GM19240 (cell line): ENCODE data around the gene XKR7.

Source experiments
- DNase-seq: peaks from one replicate; pipeline ENCODE4 v3.0.0; 2011; ENCODE audit warnings: low spot score; ENCODE audit not compliant: insufficient read length

Gene XKR7

DNA sequence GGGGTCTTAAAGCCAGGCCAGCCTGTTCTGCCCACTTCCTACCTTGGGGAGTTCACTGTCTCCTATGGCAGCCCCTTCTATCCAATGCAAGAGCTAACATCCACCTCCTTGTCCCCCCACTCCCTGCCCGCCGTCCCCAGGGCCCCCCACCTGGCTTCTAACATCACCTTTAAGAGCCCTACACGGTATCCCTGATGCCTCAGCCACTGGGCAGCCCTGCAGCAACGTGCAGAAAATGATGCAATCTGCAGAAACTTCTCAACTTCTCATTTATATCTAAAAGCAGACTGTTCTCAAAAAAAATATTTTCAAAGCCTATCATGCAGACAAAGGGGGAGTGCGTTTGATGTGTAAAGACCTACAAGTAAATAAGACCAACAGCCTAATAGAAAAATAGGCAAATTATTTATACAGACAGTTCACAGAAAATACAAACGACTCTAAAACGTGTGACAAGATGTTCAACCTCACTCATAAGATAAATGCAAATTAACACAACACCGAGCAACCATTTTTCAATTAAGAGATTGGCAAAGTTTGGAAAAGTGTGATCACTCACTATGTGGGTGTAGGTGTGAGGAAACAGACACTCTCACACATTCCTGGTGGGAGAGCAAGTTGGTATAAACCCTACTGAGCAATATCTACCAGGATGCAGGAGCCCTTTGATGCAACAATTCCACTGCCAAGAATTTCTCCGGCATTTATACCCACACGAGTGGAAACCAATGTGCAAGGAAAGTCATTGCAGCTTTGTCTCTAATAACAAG is 69.0 kb downstream of the XKR7 start:
- DNase-seq: no peak

DNA sequence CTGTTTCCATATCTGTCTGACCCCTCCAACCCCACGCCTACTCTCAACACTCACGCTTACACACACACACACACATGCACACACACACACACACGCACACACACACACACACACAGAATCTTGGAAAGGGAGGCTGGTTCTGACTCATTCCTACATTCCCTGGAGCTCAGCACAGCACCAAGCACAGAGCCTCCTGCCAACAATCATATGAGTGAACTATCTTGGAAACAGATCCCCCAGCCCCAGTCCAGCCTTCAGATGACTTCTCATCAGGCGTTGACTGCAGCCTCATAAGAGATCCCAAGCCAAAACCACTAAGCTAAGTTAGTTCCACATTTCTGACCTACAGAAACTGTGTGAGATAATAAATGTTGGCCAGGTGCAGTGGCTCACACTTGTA is 70.0 kb downstream of the XKR7 start:
- no peak for DNase-seq

DNA sequence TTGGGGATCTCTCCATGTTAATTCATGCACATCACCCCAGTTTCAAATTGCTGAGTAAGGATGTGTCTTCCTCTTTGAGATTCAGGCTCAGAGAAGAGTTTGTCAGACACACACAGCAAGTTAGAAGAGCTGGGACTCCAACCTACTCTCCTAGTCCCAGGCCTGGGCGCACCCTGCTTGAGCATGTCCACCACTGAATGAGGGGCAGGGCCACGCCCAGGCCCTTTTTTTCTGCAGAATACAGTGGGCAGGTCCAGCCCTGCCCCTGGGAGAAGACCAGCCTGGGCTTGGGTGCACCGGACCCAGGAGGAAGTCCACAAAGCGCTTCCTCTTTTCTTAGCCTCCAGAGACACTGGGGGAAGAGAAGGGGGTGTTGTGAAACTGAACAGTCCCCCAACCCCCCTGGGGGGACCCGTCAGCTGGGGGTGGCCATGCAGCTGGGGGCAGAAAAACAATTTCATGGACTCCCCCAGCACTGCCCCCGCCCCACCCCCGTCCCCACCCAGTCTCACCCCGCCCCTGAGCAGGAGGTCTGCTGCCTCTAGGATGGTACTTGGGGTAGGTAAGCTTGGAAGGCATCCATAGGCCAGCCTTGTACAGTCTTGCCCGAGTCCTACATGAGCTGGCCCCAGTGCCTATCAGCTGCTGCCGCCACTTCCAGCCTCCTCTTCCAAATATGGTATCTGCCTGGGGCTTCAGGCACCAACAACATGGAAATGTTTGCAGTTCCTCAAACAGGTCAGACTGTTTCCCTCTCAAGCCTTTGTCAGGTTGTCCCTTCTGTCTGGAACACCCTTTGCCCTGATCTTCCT is 72.4 kb downstream of the XKR7 start:
- DNase-seq: no peak

DNA sequence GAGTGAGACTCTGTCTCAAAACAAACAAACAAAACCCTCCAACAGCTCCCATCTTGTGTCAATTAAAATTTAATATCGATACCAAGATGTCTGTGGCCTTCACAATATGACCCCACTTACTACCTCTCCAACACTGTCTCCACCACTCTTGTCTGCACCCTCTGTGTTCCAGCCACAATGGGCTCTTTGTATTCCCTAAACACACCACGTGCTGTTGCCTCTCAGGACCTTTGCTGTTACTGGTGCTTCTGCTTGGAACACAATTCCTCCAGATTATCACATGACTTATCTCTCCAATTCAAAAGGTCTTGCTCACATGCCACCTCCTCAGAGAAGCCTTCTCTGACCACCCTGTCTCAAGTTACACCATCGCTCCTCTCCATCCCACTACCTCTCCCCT is 78.0 kb downstream of the XKR7 start:
- DNase-seq: no peak

DNA sequence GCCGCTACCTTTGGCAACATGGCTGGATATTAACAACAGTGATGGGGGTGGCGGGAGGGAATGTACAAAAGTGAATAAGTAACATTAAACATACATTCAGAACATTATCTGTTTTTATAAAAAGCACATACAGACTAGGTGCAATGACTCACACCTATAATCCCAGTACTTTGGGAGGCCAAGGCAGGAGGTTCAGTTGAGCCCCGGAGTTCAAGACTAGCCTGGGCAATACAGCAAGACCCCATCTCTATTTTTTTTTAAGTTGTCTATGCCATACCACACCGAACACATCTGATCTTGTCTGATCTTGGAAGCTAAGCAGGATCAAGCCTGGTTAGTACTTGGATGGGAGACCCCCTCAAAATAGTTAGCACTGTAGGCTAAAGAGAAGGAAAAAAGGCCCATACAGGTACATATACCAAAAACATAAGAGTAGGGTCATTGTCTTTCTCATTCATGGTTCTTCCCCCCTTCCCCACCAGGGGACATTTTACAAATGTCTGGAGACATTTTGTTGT is 82.4 kb downstream of the XKR7 start:
- DNase-seq: no peak

DNA sequence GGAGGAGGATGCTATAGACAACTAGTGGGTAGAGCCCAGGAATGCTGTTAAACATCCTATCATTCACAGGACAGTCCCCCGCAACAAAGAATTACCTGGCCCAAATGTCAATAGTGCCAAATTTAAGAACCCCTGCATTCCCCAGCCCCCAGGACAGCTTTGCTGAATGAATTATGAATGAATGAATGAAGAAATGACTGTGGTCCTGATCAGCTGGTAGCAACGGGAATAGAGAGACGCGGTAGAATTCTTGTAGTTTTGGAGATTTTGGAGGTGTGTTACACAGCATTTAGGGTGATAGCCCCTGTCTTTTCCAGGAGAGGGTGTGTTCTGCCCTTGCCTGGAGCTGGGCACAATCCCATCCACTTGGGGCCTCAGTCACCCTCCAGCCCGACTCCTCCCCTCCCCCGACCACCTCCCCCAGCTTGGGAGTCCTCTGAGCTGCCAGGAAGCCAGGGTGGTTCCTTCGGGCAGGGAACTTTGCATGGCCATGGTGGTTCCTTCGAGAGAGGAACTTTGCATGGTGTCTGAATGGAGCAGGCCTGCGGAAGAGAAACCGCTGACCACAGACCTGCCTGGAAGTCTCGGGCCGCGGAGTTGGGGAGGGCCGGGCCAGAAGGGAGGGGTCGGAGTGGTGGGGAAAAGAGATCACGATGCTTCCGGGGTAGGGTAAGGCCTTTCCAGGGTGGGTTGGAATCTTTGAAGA is 83.1 kb downstream of the XKR7 start:
- DNase-seq: no peak

DNA sequence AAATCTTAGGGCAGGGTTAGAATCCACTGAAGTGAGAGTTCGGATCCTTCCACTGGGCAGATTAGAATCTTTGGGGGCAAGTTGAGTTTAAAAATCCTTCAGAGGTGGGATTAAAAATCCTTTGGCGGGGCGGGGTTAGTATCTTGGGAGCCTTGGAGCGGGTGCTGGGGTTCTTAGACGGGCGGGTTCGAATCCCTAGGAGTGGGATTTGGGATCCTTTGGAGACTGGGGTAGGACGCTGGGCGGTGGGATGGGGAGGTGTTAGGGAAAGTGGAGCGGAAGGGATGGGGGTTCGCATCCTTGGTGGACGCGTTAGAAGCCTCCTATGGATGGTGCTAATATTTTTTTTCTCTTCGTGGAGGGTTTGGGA is 83.8 kb downstream of the XKR7 start:
- no peak for DNase-seq

DNA sequence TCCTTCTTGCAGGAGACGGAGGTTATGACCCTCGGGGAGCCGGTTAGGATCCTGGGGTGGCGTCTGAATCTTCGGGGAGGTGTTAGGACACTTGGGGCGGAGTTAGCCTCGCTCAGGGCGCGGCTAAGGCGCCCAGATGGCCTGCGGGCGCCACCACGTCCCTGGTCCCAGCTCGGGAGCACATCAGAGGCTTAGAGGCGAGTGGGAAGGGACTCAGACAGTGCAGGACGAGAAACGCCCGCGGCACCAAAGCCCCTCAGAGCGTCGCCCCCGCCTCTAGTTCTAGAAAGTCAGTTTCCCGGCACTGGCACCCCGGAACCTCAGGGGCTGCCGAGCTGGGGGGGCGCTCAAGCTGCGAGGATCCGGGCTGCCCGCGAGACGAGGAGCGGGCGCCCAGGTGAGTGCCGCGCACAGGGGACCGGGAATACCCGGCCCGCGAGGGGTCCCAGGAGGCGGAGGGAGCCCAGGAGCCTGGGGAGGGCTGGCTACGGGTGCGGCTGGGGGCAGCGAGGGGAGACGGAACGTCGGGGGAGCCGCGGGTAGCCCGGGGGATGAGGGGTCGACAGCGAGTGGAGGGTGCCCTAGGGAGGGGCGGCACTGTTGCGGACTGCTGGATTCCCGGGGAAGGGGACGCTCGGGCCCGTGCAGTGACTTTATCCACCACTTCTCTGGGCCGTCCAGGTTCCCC is 84.3 kb downstream of the XKR7 start, which contains the start of gene HCK:
TSS of gene HCK (plus strand) at position 153 of the 688 bp plus-strand sequence.
- DNase-seq: no peak

DNA sequence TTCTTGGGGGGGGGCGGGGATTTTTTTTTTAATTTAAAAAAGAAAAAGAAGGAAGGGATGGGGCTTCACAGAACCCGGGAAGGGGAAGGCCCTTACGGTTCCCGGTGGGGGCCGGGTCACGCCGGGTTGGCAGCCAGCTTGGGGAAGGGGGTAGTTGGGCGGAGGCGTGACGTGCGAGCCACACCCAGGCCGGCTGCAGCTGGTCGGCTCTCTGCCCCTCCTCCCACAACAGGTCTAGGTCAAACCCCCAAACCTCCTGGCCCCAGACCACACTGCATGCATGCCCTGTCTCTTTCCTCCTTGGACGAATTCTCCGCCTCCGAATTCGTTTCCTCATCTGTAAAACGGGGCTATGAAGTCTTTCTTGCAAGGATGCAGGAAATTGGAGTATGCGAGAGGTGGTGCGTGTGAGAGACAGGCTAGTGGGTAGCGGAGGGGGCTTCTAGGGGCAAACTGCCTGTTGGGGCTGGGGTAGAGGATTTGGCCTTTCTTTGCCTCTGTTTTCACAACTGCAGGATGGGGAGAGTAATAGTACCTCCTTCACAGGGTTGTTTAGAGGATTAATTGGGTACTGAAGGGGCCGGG is 84.9 kb downstream of the XKR7 start:
- no peak for DNase-seq
